H9 (cell line): ENCODE measurements around the gene GRK3. TPM values are rescaled to one million over a fixed set of nuclear protein-coding genes. Genes with fewer than 3 reads are reported as not detected.
"Not testable (repeated sequence)": the region's sequence is repeated elsewhere in the genome, so short reads cannot be mapped to it uniquely, and the experiment has no call there.

ENCODE experiments used
- DNase-seq: peaks from one replicate; pipeline ENCODE4 v3.0.0-alpha.2; 2017
- H2AFZ ChIP-seq: one replicate; pipeline ENCODE4 v1.6.1; 2013; ENCODE audit warnings: mild to moderate bottlenecking, low read length, control low read depth, moderate library complexity
- H2AK5ac ChIP-seq: 2 replicates; pipeline ENCODE4 v1.6.1; 2013; ENCODE audit warnings: low read length, control low read depth, mixed read lengths; ENCODE audit not compliant: insufficient read length
- H2BK120ac ChIP-seq: one replicate; pipeline ENCODE4 v1.6.1; 2013; ENCODE audit warnings: low read depth, mild to moderate bottlenecking, low read length, control low read depth, inconsistent platforms; ENCODE audit not compliant: poor library complexity, severe bottlenecking
- H2BK12ac ChIP-seq: 2 replicates; pipeline ENCODE4 v1.6.1; 2013; ENCODE audit warnings: low read length, control low read depth, mixed read lengths, low read depth; ENCODE audit not compliant: insufficient read length
- H2BK15ac ChIP-seq: 2 replicates; pipeline ENCODE4 v1.6.1; 2013; ENCODE audit warnings: low read depth, low read length, control low read depth
- H2BK20ac ChIP-seq: one replicate; pipeline ENCODE4 v1.6.1; 2013; ENCODE audit warnings: low read depth, mild to moderate bottlenecking, low read length, control low read depth, inconsistent platforms; ENCODE audit not compliant: poor library complexity, severe bottlenecking
- H2BK5ac ChIP-seq: 2 replicates; pipeline ENCODE4 v1.6.1; 2013; ENCODE audit warnings: low read length, control low read depth, mixed read lengths; ENCODE audit not compliant: insufficient read length
- H3K14ac ChIP-seq: 2 replicates; pipeline ENCODE4 v1.6.1; 2013; ENCODE audit warnings: low read length, control low read depth; ENCODE audit not compliant: insufficient read depth
- H3K18ac ChIP-seq: 2 replicates; pipeline ENCODE4 v1.6.1; 2013; ENCODE audit warnings: low read depth, mild to moderate bottlenecking, mixed read lengths, low read length, control low read depth; ENCODE audit not compliant: insufficient read length
- H3K23ac ChIP-seq: 2 replicates; pipeline ENCODE4 v1.6.1; 2013; ENCODE audit warnings: low read length, control low read depth, mixed read lengths, low read depth; ENCODE audit not compliant: insufficient read length
- H3K23me2 ChIP-seq: 2 replicates; pipeline ENCODE4 v1.6.1; 2013; ENCODE audit warnings: low read depth, mild to moderate bottlenecking, mixed read lengths, low read length, control low read depth; ENCODE audit not compliant: insufficient read length, poor library complexity, severe bottlenecking
- H3K27ac ChIP-seq: 2 replicates; pipeline ENCODE4 v1.5.1; 2013; ENCODE audit warnings: low read length, control low read depth, mixed read lengths, low read depth; ENCODE audit not compliant: insufficient read length
- H3K27me3 ChIP-seq: 2 replicates; pipeline ENCODE4 v1.6.1; 2013; ENCODE audit warnings: low read length, control low read depth, inconsistent platforms; ENCODE audit not compliant: insufficient read depth
- H3K4ac ChIP-seq: 2 replicates; pipeline ENCODE4 v1.6.1; 2013; ENCODE audit warnings: low read depth, mild to moderate bottlenecking, control low read depth, inconsistent platforms, low read length, moderate library complexity
- H3K4me1 ChIP-seq: 2 replicates; pipeline ENCODE4 v1.6.1; 2013; ENCODE audit warnings: low read length, control low read depth, inconsistent platforms; ENCODE audit not compliant: insufficient read depth
- H3K4me2 ChIP-seq: 2 replicates; pipeline ENCODE4 v1.6.1; 2013; ENCODE audit warnings: low read length, control low read depth, mixed read lengths; ENCODE audit not compliant: insufficient read length, insufficient read depth
- H3K56ac ChIP-seq: 2 replicates; pipeline ENCODE4 v1.6.1; 2013; ENCODE audit warnings: low read depth, mild to moderate bottlenecking, mixed read lengths, low read length, control low read depth; ENCODE audit not compliant: insufficient read length
- H3K79me1 ChIP-seq: 2 replicates; pipeline ENCODE4 v1.6.1; 2013; ENCODE audit warnings: low read depth, mild to moderate bottlenecking, moderate library complexity, low read length, control low read depth, inconsistent platforms; ENCODE audit not compliant: insufficient read depth, poor library complexity, severe bottlenecking
- H3K79me2 ChIP-seq: 2 replicates; pipeline ENCODE4 v1.6.1; 2013; ENCODE audit warnings: low read length, control low read depth, inconsistent platforms; ENCODE audit not compliant: insufficient read depth
- H3K9ac ChIP-seq: 2 replicates; pipeline ENCODE4 v1.6.1; 2013; ENCODE audit warnings: low read length, control low read depth, mixed read lengths; ENCODE audit not compliant: insufficient read length; ENCODE audit errors: extremely low read depth
- H3K9me3 ChIP-seq: one replicate; pipeline ENCODE4 v1.6.1; 2013; ENCODE audit warnings: low read depth, low read length, inconsistent platforms; ENCODE audit not compliant: control insufficient read depth
- H3T11ph ChIP-seq: one replicate; pipeline ENCODE4 v1.6.1; 2013; ENCODE audit warnings: mild to moderate bottlenecking, low read length, control low read depth, inconsistent platforms
- H4K20me1 ChIP-seq: one replicate; pipeline ENCODE4 v1.6.1; 2013; ENCODE audit not compliant: control insufficient read depth, insufficient read length, insufficient read depth
- H4K5ac ChIP-seq: 2 replicates; pipeline ENCODE4 v1.6.1; 2013; ENCODE audit warnings: low read depth, mild to moderate bottlenecking, mixed read lengths, low read length, control low read depth; ENCODE audit not compliant: insufficient read length
- H4K8ac ChIP-seq: replicated peaks from 2 replicates; pipeline ENCODE4 v1.6.1; 2013; ENCODE audit warnings: low read length, control low read depth, mixed read lengths, low read depth; ENCODE audit not compliant: insufficient read length
- H4K91ac ChIP-seq: 2 replicates; pipeline ENCODE4 v1.6.1; 2013; ENCODE audit warnings: low read depth, mild to moderate bottlenecking, moderate library complexity, mixed read lengths, low read length, control low read depth; ENCODE audit not compliant: insufficient read length
- H3K27ac Mint-ChIP-seq, 3 experiments: 2 replicates in 2 of 3; 3 replicates in 1 of 3; pipeline ENCODE4 v1.8.0; 2020 to 2021; ENCODE audit warnings: mixed read lengths in 3 of 3, mild to moderate bottlenecking in 1 of 3, moderate library complexity in 1 of 3
- H3K27me3 Mint-ChIP-seq: 2 replicates; pipeline ENCODE4 v1.8.0; 2021; ENCODE audit warnings: low read depth, mild to moderate bottlenecking, moderate library complexity, mixed read lengths
- H3K36me3 Mint-ChIP-seq, 3 experiments: 2 replicates in 2 of 3; 3 replicates in 1 of 3; pipeline ENCODE4 v1.8.0; 2020 to 2021; ENCODE audit warnings: low read depth in 3 of 3, mixed read lengths in 3 of 3; ENCODE audit not compliant: insufficient read depth in 1 of 3
- H3K4me1 Mint-ChIP-seq, 2 experiments: 2 replicates each; pipeline ENCODE4 v1.8.0; 2020; ENCODE audit warnings: mixed read lengths in 2 of 2
- H3K4me3 Mint-ChIP-seq, 2 experiments: 2 replicates in 1 of 2; 3 replicates in 1 of 2; pipeline ENCODE4 v1.8.0; 2020 to 2021; ENCODE audit warnings: mild to moderate bottlenecking in 2 of 2, mixed read lengths in 2 of 2, moderate library complexity in 1 of 2
- H3K9me3 Mint-ChIP-seq, 2 experiments: 2 replicates in 1 of 2; 3 replicates in 1 of 2; pipeline ENCODE4 v1.8.0; 2020; ENCODE audit warnings: mild to moderate bottlenecking in 2 of 2, mixed read lengths in 2 of 2, moderate library complexity in 1 of 2
- WGBS: extraction: QIAGEN DNeasy Blood & Tissue Kit; methylation state at CpG from one replicate; pipeline ENCODE4 v1.1.7; 2013; ENCODE audit warnings: missing lambda C conversion rate, low lambda C conversion rate, mixed read lengths; ENCODE audit not compliant: insufficient read length; ENCODE audit errors: extremely low coverage; 5-methylcytosine and 5-hydroxymethylcytosine counted together
- total RNA-seq: library from RNA; stranded (reverse); gene quantifications from 2 replicates; pipeline ENCODE4 v1.2.1, GENCODE V29; 2021

GRK3 gene
- total RNA-seq, 1 experiment from 2014 or later, result 23.9 TPM

GRCh38 chr22:25531677-25532076 is 32.8 kb upstream of the GRK3 start:
- not testable (repeated sequence) for H3K56ac ChIP-seq, H2AK5ac ChIP-seq, H3K27me3 ChIP-seq, H3K9me3 Mint-ChIP-seq, H4K91ac ChIP-seq, H3K4me1 Mint-ChIP-seq, DNase-seq, H2BK12ac ChIP-seq, H3K4me1 ChIP-seq, H3K27me3 Mint-ChIP-seq, H2BK5ac ChIP-seq, H3K4me3 Mint-ChIP-seq, H3K79me2 ChIP-seq, H3K9ac ChIP-seq, H3K18ac ChIP-seq, H2BK20ac ChIP-seq, H3K23me2 ChIP-seq, H4K20me1 ChIP-seq, H3K14ac ChIP-seq, H3K4me2 ChIP-seq, H3K23ac ChIP-seq, H2BK15ac ChIP-seq, H3K36me3 Mint-ChIP-seq, H4K5ac ChIP-seq, H2BK120ac ChIP-seq, H3K79me1 ChIP-seq, H3K27ac Mint-ChIP-seq, H3K9me3 ChIP-seq, H3T11ph ChIP-seq, H4K8ac ChIP-seq, H3K27ac ChIP-seq, H3K4ac ChIP-seq, H2AFZ ChIP-seq
- WGBS, result no CpG with 5 or more reads among the region's 4 CpGs
